D721Med (cell line): ENCODE measurements around the gene AGXT.

ENCODE experiments used
- DNase-seq: peaks from one replicate; pipeline ENCODE4 v3.0.0; 2011; ENCODE audit warnings: low spot score; ENCODE audit not compliant: insufficient read length
- FAIRE-seq: peaks from 2 replicates; lab custom pipeline; 2011; peaks lifted over from hg19 to GRCh38; lab: Jason Lieb, UNC
- TF ChIP-seq, protein P1 (sequence below): IDR thresholded peaks from 2 replicates; pipeline ENCODE4 v1.5.1; 2012; ENCODE audit warnings: mild to moderate bottlenecking, control low read depth; ENCODE audit not compliant: insufficient read depth; ENCODE audit errors: missing control alignments

Gene AGXT

DNA sequence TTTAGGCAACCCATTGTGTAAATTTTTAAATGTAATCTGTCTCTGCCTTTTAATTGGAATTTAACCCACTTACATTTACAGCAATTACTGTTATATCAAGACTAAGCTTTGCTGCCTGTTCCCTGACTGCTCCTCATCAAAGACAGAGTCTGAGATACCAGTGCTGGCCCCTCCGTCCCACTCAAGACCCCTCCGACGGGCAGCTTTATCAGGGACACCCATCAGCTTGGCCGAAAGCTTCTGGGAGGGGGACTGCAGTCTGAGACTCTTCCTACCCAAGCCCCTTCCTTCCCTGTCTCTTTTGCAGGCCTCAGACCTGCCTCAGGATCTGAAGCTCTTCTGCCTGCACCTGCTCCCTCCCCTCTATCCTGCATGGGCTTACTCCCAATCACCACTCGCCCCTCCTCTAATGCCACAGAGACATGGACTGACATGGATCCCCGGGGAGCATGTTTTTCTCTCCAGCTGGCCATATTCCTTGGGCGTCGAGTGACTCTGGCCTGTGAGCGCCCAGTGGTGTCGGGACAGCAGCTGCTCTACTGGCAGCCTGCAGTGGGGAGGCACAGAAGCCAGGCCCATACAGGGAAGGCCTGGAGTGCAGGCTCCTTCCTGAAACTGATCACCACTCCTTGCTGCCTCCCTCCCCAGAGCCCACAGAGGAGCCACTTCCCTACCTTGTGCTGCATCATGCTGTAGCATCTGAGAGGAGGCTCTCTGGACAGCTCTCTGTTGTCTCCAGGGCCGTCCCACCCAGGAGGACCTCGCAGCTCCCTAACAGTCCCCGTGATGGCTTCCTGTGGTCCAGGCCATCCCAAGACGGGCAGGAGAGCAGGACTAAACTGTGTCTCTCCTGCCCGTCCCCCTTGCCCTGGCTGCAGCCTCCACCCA lies 44.9 kb upstream of the AGXT start:
- FAIRE-seq, result no peak
- no peak for DNase-seq
- TF ChIP-seq, protein P1, sequence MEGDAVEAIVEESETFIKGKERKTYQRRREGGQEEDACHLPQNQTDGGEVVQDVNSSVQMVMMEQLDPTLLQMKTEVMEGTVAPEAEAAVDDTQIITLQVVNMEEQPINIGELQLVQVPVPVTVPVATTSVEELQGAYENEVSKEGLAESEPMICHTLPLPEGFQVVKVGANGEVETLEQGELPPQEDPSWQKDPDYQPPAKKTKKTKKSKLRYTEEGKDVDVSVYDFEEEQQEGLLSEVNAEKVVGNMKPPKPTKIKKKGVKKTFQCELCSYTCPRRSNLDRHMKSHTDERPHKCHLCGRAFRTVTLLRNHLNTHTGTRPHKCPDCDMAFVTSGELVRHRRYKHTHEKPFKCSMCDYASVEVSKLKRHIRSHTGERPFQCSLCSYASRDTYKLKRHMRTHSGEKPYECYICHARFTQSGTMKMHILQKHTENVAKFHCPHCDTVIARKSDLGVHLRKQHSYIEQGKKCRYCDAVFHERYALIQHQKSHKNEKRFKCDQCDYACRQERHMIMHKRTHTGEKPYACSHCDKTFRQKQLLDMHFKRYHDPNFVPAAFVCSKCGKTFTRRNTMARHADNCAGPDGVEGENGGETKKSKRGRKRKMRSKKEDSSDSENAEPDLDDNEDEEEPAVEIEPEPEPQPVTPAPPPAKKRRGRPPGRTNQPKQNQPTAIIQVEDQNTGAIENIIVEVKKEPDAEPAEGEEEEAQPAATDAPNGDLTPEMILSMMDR, result no peak

DNA sequence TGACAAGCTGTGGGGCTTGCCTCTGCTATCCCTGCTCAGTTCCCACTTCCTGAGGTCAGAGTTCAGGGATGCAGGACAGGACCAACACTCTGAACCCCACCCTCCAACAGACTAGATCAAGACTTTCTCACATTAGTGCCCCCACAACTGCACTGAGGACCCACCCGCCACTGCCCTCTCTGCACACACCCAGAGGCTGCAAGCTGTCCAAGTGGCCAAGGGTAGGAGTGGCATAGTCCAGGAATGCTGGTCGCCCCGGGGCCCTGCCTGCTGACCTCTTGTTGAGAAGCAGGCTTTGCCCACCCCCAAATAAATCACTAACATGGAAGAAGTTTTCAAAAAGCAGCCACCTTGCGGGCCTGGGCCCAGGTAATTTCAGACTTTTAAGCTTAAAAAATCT lies 43.1 kb upstream of the AGXT start:
- FAIRE-seq (no peak), DNase-seq (no peak)
- TF ChIP-seq, protein P1, result no peak

DNA sequence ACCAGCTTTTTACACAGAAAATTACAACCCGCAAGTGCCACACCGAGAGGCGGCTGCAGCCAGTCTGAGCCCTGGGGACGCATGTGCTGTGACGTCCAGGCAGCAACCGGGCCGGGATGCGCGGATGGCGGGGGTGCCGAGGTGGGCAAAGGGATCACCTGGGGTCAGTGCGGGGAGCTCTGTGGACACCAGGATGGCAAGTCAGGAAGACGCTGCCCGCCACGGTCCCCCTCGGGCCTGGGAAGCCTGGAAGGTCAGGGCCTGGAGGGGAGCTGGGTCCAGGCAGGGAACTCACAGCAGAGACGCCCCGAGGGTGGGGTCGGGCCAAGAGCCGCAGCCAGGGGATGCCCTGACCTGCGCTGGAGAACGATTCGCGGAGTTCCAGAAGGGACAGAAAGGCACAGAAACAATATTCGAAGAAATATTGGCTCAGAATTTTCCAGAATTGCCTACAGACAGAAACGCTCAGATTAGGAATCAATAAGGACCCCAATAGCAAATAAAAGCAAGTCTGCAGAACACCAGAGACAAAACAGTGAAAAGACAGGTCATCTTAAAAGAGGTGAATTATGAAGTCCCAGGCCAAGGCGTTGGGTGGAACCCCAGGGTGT lies 36.9 kb upstream of the AGXT start:
- DNase-seq (no peak), FAIRE-seq (no peak)
- TF ChIP-seq, protein P1, result no peak

DNA sequence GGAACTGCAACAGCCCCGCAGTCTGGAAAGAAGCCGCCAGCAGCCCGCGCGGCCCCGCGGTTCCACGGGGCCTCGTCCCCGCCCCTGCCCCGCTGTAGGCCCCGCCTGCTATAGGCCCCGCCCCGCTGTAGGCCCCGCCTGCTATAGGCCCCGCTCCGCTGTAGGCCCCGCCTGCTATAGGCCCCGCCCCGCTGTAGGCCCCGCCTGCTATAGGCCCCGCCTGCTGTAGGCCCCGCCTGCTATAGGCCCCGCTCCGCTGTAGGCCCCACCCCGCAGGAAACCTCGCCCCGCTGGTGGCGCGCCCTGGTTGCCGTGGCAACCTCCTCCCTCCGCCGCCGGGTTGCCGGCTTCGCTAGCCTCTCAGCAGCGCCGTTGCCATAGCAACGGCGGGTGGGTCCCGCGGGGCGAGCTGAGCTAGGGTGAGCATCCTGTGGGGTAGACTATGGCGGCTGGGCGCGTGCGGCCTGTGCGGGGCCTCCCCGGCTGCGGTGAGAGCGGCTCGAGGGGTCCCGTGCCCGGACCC lies 36.4 kb upstream of the AGXT start:
- TF ChIP-seq, protein P1, result no peak
- FAIRE-seq, result no peak

DNA sequence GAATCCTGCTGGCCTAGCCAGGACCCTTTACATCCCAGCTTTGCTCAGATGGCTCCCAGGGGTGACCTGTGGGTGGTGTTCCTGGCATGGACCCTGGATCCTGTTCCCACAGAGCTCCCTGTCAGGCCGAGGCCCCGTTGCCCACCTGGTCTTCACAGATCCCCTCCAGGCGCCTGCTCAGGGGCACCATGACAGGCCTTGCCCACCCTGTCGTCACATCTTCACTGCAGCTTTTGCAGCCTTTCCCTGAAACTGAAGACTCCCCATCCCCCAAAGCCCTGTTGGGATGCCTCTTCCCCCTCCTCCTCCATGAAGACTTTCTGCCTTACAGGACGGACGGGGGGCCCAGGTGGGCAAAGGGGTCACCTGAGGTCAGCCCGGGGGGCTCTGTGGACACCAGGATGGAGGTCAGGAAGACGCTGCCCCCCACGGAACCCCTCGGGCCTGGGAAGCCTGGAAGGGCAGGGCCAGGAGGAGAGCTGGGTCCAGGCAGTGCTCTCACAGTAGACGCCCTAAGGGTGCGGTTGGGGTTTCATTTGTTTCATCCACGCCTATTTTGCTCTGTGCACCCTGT lies 35.6 kb upstream of the AGXT start:
- FAIRE-seq, result no peak
- DNase-seq, result no peak
- TF ChIP-seq, protein P1, result no peak

More for the DNA sequence above, 36.4 kb upstream of the AGXT start:
- peak; percentile 77 for DNase-seq

DNA sequence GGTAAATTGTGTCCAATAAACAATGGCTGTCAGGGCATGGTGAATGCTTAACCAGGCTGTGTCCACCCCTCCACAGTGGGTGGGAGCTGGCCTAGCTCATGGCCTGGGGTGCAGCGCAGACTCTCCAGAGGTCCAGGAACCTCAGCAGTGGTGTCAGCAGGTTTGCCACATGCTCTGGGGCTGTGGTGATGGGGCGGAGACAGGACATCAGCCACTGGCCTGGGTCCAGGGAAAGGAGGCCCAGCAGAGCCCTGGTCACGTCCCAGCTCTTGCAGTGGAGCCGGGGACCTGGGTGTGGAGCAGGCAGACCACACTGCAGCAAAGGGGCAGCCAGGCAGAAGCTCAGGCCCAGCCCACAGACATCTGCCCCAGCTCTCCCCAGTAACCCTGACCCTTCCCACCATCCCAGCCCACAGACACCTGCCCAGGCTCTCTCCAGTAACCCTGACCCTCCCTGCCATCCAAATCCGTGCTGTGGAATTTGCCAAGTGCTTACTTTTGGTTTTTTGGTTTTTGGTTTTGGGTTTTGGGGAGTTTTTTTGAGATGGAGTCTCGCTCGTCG lies 34.8 kb upstream of the AGXT start:
- no peak for DNase-seq
- FAIRE-seq, result no peak
- TF ChIP-seq, protein P1, result no peak
